Hematopoietic multipotent progenitor cell treated with erythropoietin and hydrocortisone succinate and interleukin-3 and kit ligand, for 17 days (in vitro differentiated cells): Measurements from ENCODE around the gene RUSF1.
"Not testable (repeated sequence)": the region's sequence is repeated elsewhere in the genome, so short reads cannot be mapped to it uniquely, and the experiment has no call there.

Source experiments
- DNase-seq: peaks from one replicate; pipeline ENCODE4 v3.0.0-alpha.2; 2015; ENCODE audit warnings: low spot score

Gene RUSF1

DNA sequence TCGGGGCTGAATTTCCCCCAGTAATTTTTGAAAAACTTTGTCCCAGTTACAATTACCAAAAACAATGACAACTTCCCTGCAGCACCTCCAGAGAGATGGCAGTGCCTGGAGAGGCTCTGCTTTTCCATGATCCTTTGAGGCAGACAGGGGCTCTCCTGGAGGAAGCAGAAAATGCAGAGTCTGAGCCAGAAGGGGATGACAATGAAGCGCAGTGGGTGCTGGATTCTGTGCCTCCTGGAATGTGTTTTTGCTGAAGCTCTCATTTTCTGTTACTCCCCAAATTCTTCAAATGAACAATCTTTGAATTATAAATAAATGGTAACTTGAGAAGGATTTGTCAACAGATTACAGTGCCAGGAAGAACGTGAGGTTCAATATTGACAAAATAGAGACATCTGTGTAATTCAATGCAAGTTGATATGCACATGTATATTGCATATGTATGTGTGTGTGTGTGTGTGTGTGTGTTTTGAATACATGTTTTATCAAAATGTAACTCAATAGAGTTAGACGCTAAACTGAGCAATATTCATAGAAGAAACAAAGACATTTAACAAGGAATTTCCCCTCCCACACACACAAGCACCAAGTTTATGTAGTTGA is 9.7 kb upstream of the RUSF1 start:
- DNase-seq: no peak

DNA sequence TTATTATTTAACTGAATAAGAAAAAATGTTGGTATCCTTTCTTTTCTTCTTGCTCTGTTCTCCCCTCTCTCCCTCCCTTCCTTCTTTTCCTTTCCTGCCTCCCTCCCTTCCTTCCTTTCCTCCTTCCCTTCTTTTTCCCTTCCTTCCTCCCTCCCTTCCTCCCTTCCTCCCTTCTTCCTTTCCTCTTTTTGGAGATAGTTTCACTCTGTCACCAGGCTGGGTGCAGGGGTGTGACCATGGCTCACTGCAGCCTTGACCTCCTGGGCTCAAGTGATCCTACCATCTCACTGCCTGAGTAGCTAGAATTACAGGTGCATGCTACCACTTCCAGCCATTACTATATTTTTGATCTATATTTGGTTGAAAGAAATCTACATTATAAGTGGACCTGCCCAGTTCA is 5.7 kb upstream of the RUSF1 start:
- no peak for DNase-seq

DNA sequence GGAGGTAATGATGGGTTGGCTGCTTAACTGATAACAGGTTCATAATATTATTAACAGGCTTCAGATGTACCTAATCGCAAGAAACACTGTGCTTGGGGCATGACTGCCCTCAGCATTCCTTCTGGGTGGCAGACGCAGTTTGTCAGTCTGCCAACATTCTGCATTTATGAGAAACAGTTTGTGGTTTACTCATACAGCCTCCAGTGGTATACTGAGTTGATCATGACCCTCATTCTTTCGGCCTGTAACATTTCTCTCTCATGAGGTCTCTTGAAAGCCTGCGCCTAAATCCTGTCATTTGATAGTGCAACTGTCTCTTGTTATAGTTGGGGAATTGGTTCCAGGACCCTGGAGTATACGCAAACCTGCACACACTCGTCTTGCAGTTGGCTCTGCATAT is 4.9 kb upstream of the RUSF1 start:
- no peak for DNase-seq

DNA sequence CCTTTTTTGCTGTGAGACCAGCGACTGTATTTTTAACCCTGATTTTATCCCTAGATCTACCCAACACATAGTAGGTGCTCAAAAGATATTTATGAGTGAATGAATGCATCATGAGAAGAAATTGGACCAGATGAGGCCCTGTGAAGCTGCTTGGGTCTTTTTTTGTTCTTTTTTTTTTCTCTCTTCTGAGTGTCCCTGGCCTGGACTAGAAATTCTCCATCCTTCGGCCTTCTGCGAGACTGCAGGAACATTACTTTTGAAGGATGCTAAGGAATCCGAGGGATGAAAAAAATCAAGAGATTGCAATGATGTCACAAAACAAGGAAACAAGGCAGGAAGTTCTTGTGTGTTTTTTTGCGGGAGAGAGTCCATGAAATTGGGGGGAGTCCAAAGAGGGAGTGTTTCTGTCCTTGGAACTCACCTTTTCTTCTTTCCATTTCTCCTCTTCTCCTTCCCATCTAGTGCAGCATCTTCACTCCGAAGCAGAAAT is 560 bp upstream of the RUSF1 start:
- DNase-seq: no peak

DNA sequence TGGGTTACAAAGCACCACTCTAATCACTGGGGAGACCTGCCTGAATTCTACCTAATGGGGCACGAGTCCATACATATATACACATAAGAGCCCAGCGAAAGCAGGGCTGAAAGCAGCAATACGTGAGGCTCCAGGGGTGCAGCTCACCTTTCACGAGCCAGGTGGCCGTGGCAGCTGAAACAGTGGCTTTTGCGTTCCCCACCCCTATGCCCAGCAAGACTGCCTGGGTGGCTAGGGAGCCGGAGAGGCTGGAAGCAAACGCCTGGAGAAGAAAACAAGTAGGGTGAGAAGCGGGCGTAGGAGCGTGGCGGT is 618 bp downstream of the RUSF1 start:
- DNase-seq: peak; percentile 36

DNA sequence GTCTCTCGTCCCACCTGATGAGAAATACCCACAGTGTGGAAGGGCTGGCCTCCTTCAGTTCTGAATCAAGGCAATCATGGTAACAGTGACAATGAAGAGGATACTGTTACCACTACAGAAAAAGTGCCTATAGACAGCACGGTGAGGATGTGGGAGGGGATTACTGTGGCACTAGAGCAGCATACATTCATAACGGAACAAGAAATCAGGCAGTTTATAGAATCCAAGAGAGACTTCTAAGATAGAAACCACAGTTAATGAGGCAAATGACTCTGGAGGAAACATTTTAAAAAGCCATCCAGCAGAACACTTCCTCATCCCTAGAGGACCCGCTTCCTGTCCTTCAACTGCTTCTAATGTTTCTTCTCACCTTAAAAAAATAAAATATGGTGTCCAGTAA is 2.7 kb downstream of the RUSF1 start:
- DNase-seq: no peak

DNA sequence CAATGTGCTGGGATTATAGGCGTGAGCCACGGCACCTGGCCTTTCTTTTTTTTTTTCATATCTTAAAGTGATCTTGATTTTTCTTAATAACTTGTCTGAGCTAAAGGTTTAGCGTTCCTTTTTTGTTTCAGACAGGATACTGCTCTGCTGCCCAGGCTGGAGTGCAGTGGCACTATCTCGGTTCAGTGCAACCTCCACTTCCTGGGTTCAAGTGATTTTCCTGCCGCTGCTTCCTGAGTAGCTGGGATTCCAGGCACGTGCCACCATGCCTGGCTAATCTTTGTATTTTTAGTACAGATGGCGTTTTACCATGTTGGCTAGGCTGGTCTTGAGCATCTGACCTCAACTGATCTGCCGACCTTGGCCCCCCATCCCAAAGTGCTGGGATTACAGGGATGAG is 4.0 kb downstream of the RUSF1 start:
- no peak for DNase-seq

DNA sequence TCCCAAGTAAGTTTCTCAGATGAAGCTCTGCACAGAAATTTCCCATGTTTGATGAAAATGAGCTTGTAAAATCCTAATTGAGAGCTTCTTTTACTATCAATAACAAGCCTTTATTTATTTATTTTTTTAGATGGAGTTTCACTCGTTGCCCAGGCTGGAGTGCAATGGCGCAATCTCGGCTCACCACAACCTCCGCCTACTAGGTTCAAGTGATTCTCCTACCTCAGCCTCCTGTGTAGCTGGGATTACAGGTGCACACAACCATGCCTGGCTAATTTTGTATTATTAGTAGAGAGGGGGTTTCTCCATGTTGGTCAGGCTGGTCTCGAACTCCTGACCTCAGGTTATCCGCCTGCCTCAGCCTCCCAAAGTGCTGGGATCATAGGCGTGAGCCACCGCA is 4.6 kb downstream of the RUSF1 start:
- DNase-seq: not testable (repeated sequence)

DNA sequence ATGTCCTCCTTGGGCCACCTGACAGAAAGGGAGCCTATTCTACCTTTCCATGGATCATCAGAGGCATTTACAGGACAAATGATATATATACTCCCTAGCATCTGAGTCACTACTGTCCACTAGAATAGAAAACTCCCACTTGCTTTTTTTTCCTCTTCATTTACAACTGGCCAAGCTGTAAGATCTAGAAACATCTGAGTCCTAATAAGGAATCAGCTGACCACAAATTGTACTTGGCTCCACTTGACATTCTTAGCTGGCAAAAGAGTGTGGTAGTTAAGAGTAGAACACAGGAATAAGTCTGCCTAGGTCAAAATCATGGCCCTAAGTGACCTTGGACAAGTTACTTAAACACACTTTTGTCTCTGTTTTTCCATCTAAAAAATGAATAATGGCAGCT is 5.2 kb downstream of the RUSF1 start:
- DNase-seq: no peak

DNA sequence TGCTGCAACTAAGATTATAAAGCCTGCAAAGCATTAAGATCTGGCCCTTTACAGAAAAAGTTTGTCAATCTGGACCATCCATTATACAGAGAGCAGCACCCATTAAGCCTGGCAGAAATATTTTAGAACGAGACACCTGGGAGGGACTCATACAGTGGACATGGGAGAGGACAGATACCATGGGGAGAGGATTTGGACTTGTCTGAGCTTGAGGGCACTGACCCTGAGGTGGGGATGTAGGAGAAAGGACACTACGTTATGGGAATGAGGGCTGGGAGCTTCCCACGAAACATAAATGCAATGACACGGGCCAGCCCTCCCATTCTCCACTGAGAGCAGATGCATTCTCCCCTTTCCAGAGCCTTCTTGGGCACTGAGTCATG is 6.2 kb downstream of the RUSF1 start:
- DNase-seq: no peak

DNA sequence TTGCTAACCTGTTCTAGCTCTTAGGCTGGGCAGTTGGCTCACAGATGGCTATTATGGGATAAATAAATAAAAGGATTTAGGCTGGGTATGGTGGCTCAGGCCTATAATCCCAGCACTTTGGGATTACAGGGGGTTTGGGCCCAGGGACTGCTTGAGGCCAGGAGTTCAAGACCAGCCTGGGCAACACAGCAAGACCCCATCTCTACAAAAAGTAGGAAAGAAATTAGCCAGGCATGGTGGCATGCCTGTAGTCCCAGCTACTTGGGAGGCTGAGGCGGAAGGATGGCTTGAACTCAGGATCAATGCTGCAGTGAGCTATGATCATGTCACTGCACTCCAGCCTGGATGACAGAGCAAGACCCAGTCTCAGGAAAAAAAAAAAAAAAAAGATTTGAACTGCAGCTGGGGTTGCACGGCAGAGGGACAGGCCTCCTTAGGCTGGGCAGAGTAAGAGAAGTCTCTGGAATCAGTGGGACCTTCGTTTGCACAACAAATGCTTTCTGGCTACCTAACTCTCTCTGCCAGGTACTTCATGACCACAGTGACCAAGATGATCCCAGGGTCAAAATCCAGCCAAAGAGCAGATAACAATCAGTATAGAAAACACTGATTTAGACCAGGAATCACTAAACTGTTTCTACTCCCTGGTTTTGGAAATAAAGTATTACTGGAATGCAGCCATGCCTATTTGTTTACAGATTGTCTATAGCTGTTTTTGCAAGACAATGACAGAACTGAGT is 6.8 kb downstream of the RUSF1 start:
- no peak for DNase-seq

DNA sequence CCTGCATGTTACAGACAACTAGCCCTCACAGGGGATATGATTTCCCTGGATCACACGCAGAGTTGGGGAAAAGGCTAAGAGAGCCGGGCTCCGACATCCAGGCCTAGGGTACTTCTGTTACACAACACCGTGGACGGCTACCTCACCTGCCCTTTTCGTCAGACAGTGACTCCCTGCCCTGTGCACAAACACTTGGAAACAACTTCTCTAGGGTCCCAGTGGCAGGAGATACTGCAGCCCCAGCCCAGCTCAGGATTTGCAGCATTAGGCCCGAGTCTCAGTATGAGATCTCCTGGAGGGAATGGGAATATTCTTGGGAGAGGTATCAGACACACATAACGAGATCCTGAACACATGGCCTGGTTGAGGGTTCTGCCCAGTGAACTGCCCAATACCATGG is 8.3 kb downstream of the RUSF1 start:
- DNase-seq: no peak

DNA sequence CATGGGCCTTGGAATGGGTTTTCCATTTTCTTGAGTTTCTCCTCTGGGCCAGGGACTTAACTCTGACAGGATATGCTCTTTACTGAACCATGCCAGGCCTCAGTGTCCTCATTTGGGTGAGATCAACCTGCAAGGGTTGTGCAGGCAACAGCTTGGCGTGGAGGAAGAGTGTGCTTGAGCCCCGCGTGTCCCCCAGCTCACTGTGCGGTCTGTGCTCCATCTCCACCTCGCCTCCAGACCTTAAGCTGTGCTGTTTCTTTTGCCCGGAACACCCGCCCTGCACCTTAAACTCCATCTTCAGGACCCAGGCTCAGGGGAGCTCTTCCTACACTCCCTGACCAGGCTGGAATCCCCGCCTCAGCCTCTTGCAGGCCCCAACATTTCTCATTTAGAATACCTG is 9.7 kb downstream of the RUSF1 start:
- no peak for DNase-seq

DNA sequence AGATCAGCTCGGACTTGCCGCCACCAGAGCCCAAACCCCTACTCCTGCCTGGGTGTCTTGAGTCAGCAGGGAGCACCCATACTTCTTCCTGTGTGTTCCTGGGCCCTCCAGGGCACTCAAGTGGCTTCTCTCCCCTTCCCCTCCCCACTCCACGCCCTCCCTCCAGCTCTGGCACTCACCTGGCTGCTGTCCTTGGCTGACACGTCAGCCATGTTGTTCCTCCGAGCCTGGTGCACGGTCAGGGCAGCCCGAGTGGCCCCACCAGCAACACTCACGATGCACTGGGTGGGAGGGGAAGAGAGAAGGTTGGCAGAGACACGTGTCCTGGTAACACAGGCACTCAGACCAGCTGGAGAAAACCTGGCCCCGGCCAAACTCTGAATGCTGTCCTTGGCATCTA is 11.5 kb downstream of the RUSF1 start:
- no peak for DNase-seq

DNA sequence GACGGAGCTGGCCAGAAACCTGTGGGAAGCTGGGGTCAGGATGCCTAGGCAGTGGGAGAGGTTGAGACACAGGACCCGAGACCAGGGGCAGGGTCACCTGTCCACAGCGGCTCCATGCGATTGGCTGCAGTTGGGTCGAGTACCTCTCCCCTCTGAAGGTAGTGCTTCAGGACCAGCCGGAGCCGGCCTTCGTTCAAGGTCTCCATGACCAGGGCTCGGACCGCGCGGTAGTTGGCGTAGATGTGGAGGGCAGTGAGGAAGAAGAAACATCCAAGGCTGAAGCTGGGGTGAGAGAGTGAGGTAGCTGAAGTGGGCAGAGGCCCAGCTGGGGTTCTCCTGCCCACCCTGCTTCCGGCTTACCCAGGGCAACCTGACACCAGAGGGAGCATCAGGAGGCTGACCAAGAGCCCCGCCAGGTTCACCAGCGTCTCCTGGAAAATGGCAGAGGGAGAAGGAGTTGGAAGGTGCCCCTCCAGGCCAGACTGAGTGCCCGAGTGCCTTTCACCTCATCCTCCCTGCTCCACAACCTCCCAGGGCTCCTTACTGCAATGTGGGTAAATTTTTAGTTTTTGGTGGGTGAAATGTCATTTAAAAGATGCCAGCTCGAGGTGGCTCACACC is 14.6 kb downstream of the RUSF1 start:
- no peak for DNase-seq

DNA sequence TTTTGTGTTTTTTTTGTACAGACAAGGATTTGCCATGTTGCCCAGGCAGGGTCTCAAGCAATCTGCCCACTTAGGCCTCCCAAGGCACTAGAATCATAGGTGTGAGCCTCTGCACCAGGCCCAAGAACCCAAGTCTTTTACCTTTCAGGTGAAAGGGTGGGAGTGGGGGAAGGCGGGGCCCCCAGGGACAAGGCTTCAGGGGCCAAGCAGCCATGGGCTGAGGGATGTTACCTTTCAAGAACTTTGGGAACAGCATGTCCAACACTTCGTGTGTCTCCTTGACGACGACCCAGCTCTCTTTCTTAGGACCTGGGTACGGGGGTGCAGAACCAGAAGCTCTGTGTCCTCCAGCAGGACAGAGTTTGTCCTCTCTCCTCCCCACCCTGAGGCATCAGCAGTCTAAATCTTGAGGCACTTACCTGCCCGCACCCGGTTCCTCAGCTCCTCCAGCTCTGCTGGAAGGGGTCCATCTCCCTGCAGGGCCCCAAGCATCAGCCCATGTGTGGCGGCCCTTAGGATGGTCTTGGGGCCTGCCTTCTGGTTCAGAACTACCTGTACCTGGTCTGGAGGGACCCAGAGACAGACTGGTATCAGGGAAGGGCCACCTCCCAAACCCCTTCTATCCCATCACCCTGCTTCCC is 16.3 kb downstream of the RUSF1 start:
- no peak for DNase-seq

DNA sequence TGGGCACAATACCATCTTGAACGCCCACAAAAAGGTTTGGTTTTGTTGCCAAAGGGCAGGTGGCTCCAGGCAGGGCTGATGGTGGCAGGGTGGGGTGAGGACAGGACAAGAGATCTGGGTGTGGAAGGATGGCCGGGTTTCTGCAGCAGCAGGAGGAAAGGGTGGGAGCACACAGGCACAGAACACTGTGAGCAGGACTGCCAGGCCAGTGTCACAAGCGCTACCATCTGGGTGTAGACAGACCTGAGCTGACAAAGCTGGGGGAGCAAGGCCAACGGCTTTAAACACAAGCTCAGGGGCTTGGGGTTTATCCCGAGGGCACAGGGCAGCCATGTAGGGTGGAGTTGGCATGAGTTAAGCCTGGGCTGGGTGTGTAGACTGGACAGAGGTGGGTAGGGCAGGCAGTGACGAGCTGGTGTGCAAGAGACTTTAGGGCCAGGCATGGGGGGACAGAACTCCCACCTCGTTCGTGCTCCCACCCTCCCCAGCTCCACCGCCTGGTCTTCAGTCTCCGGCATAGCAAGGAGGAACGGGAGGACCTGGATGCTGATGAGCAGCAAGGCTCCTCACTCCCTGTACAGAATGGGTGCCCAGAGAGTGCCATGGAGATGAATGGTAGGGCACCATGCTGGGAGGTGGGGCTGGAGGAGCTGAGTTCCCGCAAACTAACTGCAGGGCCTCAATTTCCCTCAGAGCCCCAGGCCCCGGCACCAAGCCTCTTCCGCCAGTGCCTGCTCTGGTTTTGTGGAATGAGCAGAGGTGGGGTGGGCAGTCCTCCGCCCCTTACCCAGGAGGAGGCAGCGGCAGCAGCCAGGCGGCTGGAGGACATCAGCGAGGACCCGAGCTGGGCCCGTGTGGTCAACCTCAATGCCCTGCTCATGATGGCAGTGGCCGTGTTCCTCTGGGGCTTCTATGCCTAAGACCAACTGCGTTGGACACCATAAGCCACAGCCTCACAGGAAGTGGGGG is 18.3 kb downstream of the RUSF1 start:
- no peak for DNase-seq

DNA sequence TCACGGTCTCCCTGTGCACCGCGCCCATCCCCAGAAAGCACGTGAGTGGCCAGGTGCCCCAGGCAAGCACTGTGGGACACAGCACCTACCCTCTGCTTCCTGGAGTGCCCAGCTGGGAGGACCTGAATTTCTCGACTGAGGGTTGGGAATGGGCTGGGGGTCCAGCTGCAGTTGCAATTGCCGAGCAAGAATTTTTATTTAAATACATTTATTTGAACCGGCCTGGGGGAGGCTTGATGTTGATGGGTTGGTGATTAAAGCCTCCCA is 19.0 kb downstream of the RUSF1 start:
- DNase-seq: no peak

DNA sequence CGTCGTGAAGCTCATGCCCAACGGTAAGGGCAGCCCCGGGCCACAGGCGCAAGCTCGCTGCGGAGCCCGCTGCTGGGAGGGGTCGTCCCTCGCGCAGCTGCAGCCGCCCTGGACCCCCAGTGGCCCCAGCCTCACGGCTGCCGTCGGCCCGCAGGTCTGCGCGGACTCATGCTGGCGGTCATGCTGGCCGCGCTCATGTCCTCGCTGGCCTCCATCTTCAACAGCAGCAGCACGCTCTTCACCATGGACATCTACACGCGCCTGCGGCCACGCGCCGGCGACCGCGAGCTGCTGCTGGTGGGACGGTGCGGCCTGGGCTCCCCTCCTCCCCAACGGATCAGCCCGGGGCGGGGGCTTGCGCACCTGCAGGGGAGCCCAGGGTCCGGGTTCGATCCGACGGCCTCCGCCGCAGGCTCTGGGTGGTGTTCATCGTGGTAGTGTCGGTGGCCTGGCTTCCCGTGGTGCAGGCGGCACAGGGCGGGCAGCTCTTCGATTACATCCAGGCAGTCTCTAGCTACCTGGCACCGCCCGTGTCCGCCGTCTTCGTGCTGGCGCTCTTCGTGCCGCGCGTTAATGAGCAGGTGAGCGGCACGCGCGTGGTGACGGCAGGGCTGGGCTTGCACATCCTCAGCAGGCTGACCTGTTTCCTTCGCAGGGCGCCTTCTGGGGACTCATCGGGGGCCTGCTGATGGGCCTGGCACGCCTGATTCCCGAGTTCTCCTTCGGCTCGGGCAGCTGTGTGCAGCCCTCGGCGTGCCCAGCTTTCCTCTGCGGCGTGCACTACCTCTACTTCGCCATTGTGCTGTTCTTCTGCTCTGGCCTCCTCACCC is 19.5 kb downstream of the RUSF1 start:
- DNase-seq: no peak

DNA sequence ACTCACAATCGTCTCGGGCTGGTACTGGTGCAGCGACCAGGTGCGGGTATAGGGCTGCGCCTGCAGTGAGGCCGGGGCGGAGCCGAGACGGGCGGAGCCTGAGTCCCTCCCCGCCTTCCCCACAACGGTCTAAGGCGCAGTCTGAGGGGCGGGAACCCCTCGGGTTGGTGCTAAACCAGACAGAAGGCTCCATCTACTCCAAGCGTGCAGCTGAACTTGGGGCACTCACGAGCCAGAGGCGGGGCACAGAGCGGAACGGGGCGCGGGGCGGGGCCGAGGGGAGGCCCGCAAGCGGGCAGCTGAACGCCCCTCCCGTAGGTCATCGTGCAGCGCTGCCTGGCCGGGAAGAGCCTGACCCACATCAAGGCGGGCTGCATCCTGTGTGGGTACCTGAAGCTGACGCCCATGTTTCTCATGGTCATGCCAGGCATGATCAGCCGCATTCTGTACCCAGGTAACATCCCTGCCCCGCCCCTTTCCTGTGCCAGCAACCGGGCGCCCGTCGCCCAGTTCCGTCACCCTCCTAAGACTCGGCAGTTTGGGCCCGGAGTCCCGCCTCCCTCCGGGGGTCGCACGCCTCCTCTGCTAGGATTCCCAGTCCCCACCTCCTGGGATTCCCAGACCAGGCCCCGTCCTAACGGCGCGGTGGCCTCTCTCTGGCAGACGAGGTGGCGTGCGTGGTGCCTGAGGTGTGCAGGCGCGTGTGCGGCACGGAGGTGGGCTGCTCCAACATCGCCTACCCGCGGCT is 20.3 kb downstream of the RUSF1 start:
- DNase-seq: peak; percentile 41
